IMR-90 (cell line): ENCODE results near the gene NRL. TPM values are rescaled to one million over a fixed set of nuclear protein-coding genes. Genes with fewer than 3 reads are reported as not detected.

Source experiments
- ATAC-seq: fragments of 200-7000 bp; cut with Tn5 transposase; 2 replicates; pipeline ENCODE4 v1.9.1; 2020; ENCODE audit warnings: low read depth, mild to moderate bottlenecking, moderate library complexity
- BruUV-seq: library from RNA; stranded (reverse); fragments of 400-500 nt; replicated peaks from 2 replicates; lab custom pipeline; 2021; lab: Mats Ljungman, UMichigan
- CTCF ChIA-PET: fragments of 300-600 bp; formaldehyde crosslinking; extraction: SDS; loops from one replicate; lab custom pipeline; 2021; ENCODE audit warnings: antibody characterized with exemption; lab: Yijun Ruan, JAX
- POLR2A ChIA-PET: fragments of 300-600 bp; sonication (Branson Sonifier 250); formaldehyde crosslinking; loops from one replicate; lab custom pipeline; 2022; ENCODE audit warnings: antibody characterized with exemption; ENCODE audit not compliant: unreplicated experiment; lab: Charles Lee
- DNase-seq: peaks from one replicate; pipeline ENCODE4 v3.0.0; 2013
- H2AFZ ChIP-seq: replicated peaks from 2 replicates; pipeline ENCODE3; 2013; ENCODE audit warnings: low read length, mild to moderate bottlenecking; ENCODE audit not compliant: poor library complexity
- H2AK5ac ChIP-seq: 2 replicates; pipeline ENCODE4 v1.6.1; 2013; ENCODE audit warnings: low read depth, low read length, inconsistent platforms
- H2AK9ac ChIP-seq: replicated peaks from 2 replicates; pipeline ENCODE3; 2013; ENCODE audit warnings: mild to moderate bottlenecking, low read depth, low read length, moderate library complexity; ENCODE audit not compliant: poor library complexity
- H2BK120ac ChIP-seq: 2 replicates; pipeline ENCODE4 v1.6.1; 2013; ENCODE audit warnings: low read depth, low read length, inconsistent platforms
- H2BK15ac ChIP-seq: 3 replicates; pipeline ENCODE4 v1.6.1; 2013; ENCODE audit warnings: low read depth, low read length, inconsistent platforms
- H2BK20ac ChIP-seq: 2 replicates; pipeline ENCODE4 v1.6.1; 2013; ENCODE audit warnings: low read depth, mild to moderate bottlenecking, inconsistent platforms, low read length, moderate library complexity
- H2BK5ac ChIP-seq: 2 replicates; pipeline ENCODE4 v1.6.1; 2013; ENCODE audit warnings: mild to moderate bottlenecking, low read depth, low read length, inconsistent platforms; ENCODE audit not compliant: poor library complexity, severe bottlenecking
- H3K14ac ChIP-seq: replicated peaks from 2 replicates; pipeline ENCODE4 v1.6.1; 2013; ENCODE audit warnings: low read depth, low read length, inconsistent platforms
- H3K18ac ChIP-seq: 2 replicates; pipeline ENCODE4 v1.6.1; 2013; ENCODE audit warnings: low read depth, low read length, control low read depth
- H3K23ac ChIP-seq: 2 replicates; pipeline ENCODE4 v1.6.1; 2013; ENCODE audit warnings: low read depth, low read length, inconsistent platforms
- H3K27ac ChIP-seq: 2 replicates; pipeline ENCODE4 v1.5.1; 2013; ENCODE audit warnings: mild to moderate bottlenecking, control low read depth, low read length; ENCODE audit not compliant: insufficient read depth
- H3K27me3 ChIP-seq: 2 replicates; pipeline ENCODE4 v1.6.1; 2013; ENCODE audit warnings: low read length; ENCODE audit not compliant: control insufficient read depth, insufficient read depth
- H3K36me3 ChIP-seq: 2 replicates; pipeline ENCODE4 v1.6.1; 2013; ENCODE audit warnings: low read length, mixed read lengths; ENCODE audit not compliant: control insufficient read depth, insufficient read depth
- H3K4ac ChIP-seq: 2 replicates; pipeline ENCODE4 v1.6.1; 2013; ENCODE audit warnings: low read depth, low read length, inconsistent platforms
- H3K4me1 ChIP-seq: 2 replicates; pipeline ENCODE4 v1.6.1; 2013; ENCODE audit warnings: low read length, mixed read lengths; ENCODE audit not compliant: control insufficient read depth, insufficient read depth
- H3K4me2 ChIP-seq: 2 replicates; pipeline ENCODE4 v1.6.1; 2013; ENCODE audit warnings: low read depth, mild to moderate bottlenecking, control low read depth, low read length, moderate library complexity
- H3K4me3 ChIP-seq: 2 replicates; pipeline ENCODE4 v1.5.1; 2013; ENCODE audit warnings: low read depth, mild to moderate bottlenecking, control low read depth, low read length, moderate library complexity; ENCODE audit not compliant: insufficient read depth
- H3K56ac ChIP-seq: 2 replicates; pipeline ENCODE4 v1.6.1; 2013; ENCODE audit warnings: low read length, inconsistent platforms; ENCODE audit not compliant: insufficient read depth; ENCODE audit errors: extremely low read depth
- H3K79me1 ChIP-seq, 2 experiments: 2 replicates each; pipeline ENCODE4 v1.6.1; 2013; ENCODE audit warnings: low read length in 2 of 2, inconsistent platforms in 1 of 2, low read depth in 1 of 2
- H3K9ac ChIP-seq: 2 replicates; pipeline ENCODE4 v1.6.1; 2013; ENCODE audit warnings: low read depth, low read length, control low read depth
- H3K9me1 ChIP-seq: 2 replicates; pipeline ENCODE4 v1.6.1; 2013; ENCODE audit warnings: low read length, inconsistent platforms; ENCODE audit not compliant: insufficient read depth
- H3K9me3 ChIP-seq: 2 replicates; pipeline ENCODE4 v1.6.1; 2013; ENCODE audit warnings: low read length; ENCODE audit not compliant: control insufficient read depth, insufficient read depth
- H4K20me1 ChIP-seq: 2 replicates; pipeline ENCODE4 v1.6.1; 2013; ENCODE audit warnings: low read length, inconsistent platforms; ENCODE audit not compliant: insufficient read depth
- H4K5ac ChIP-seq: 2 replicates; pipeline ENCODE4 v1.6.1; 2013; ENCODE audit warnings: mild to moderate bottlenecking, low read depth, low read length, control low read depth
- H4K8ac ChIP-seq, 2 experiments: 2 replicates each; pipeline ENCODE4 v1.6.1; 2013; ENCODE audit warnings: low read depth in 2 of 2, low read length in 2 of 2, control low read depth in 1 of 2, inconsistent platforms in 1 of 2
- H4K91ac ChIP-seq: 2 replicates; pipeline ENCODE4 v1.6.1; 2013; ENCODE audit warnings: low read depth, low read length, inconsistent platforms; ENCODE audit not compliant: insufficient read depth
- CEBPB ChIP-seq: IDR thresholded peaks from 2 replicates; pipeline ENCODE4 v1.6.1; 2012; ENCODE audit warnings: low read depth, low read length, improper control_type of control experiment
- MAZ ChIP-seq: IDR thresholded peaks from 2 replicates; pipeline ENCODE4 v1.6.1; 2012; ENCODE audit warnings: low read depth, mild to moderate bottlenecking, low read length, improper control_type of control experiment, moderate library complexity, borderline replicate concordance
- MXI1 ChIP-seq: IDR thresholded peaks from 2 replicates; pipeline ENCODE4 v1.6.1; 2012; ENCODE audit warnings: low read depth, mild to moderate bottlenecking, low read length, moderate library complexity, borderline replicate concordance
- NFE2L2 ChIP-seq: fragments of 150-350 bp; IDR thresholded peaks from 2 replicates; pipeline ENCODE4 v1.6.1; 2016; ENCODE audit warnings: low read depth, mild to moderate bottlenecking, low read length
- RAD21 ChIP-seq: IDR thresholded peaks from 2 replicates; pipeline ENCODE4 v1.6.1; 2012; ENCODE audit warnings: low read length, improper control_type of control experiment
- SMC3 ChIP-seq: fragments of 150-350 bp; IDR thresholded peaks from 2 replicates; pipeline ENCODE4 v1.6.1; 2016; ENCODE audit warnings: low read depth, mild to moderate bottlenecking, antibody characterized with exemption, low read length, moderate library complexity
- whole genome bisulfite sequencing, 2 experiments: methylation state at CpG; one replicate each; pipeline versions ENCODE4 v1.1.5 to v1.1.7; 2013; ENCODE audit warnings: missing lambda C conversion rate in 2 of 2; ENCODE audit not compliant: insufficient read length in 1 of 2; ENCODE audit errors: extremely low coverage in 2 of 2; 5-methylcytosine and 5-hydroxymethylcytosine counted together
- dilution Hi-C: fragments of 300-500 bp; cut with HindIII; formaldehyde crosslinking; loops from one replicate; pipeline ENCODE4 v1.14.3; 2018; ENCODE audit warnings: low sequenced_read_pairs; ENCODE audit not compliant: unreplicated experiment
- in situ Hi-C: fragments of 300-500 bp; cut with MboI; formaldehyde crosslinking; loops from 3 replicates; pipeline ENCODE4 v1.14.3; 2019; ENCODE audit warnings: low sequenced_read_pairs, inconsistent platforms, mixed read lengths
- intact Hi-C: fragments of 100-400 bp; cut with micrococcal nuclease; formaldehyde crosslinking; loops from 2 replicates; pipeline ENCODE4 v1.10.0; 2022
- polyA plus RNA-seq, 3 experiments: library from polyadenylated mRNA; depleted of rRNA; stranded (reverse); fragments of >200 nt; gene quantifications; 2 replicates each; pipeline ENCODE4 v1.2.3, GENCODE V29; 2012; ENCODE audit warnings: low replicate concordance in 1 of 3
- total RNA-seq: library from RNA; depleted of rRNA; stranded (reverse); fragments of >200 nt; gene quantifications from 2 replicates; pipeline ENCODE4 v1.2.3, GENCODE V29; 2012
- TF ChIP-seq, protein P1 (sequence below): fragments of 150-350 bp; IDR thresholded peaks from 2 replicates; pipeline ENCODE4 v1.6.1; 2017; ENCODE audit warnings: mild to moderate bottlenecking, antibody characterized with exemption, low read length, low read depth
- TF ChIP-seq, protein P2 (sequence below): conservative IDR thresholded peaks from 2 replicates; pipeline ENCODE4 v1.5.1; 2012; ENCODE audit warnings: mild to moderate bottlenecking, low read depth, low read length, improper control_type of control experiment

Gene NRL
- total and polyA plus RNA-seq, 2 of the 4 experiments (the other 2 are of a cell fraction), result 0.18 to 0.70 TPM

DNA sequence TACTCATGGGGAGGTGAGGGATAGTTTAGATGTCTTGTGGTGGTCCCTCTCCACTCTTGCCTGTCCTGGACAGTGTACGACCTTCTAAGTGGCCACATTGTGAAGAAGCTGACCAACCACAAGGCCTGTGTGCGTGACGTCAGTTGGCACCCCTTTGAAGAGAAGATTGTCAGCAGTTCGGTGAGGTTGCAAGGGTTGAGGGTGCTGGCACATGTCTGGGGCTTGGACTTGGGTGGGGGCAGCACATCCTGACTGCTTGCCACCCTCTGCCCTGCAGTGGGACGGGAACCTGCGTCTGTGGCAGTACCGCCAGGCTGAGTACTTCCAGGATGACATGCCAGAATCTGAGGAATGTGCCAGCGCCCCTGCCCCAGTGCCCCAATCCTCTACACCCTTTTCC, 8.1 kb upstream of the NRL start:
- CTCF ChIA-PET, result no interaction called here
- H3K56ac ChIP-seq, result no peak overlapping the region
- ATAC-seq, result no peak

More for the DNA sequence above, 8.1 kb upstream of the NRL start:
- no peak overlapping the region for H2AK5ac ChIP-seq
- no peaks in the 10 kb centered on the region for H3K79me1 ChIP-seq
- H3K27ac ChIP-seq, result no peak overlapping the region
- DNase-seq, result no peak
- H3K14ac ChIP-seq, result no peak overlapping the region
- intact Hi-C loops (no loop called here), dilution Hi-C loops (no loop called here), in situ Hi-C loops (no loop called here)
- no peaks in the 10 kb centered on the region for H4K20me1 ChIP-seq
- no peak overlapping the region for H2AK9ac ChIP-seq
- H2BK5ac ChIP-seq, result no peak overlapping the region
- H3K23ac ChIP-seq, result no peak overlapping the region
- no peak overlapping the region for H2BK15ac ChIP-seq
- H3K9me1 ChIP-seq, result no peaks in the 10 kb centered on the region
- H4K5ac ChIP-seq, result no peak overlapping the region
- H3K4ac ChIP-seq, result no peak overlapping the region
- no peaks in the 10 kb centered on the region for H3K4me1 ChIP-seq
- H2AFZ ChIP-seq, result peak overlapping the region; percentile 41
- H4K91ac ChIP-seq, result no peak overlapping the region
- no peaks in the 10 kb centered on the region for H3K9me3 ChIP-seq
- no peak overlapping the region for H4K8ac ChIP-seq
- H2BK120ac ChIP-seq, result no peak overlapping the region
- H3K9ac ChIP-seq, result no peak overlapping the region
- H3K4me2 ChIP-seq, result no peak overlapping the region
- no peak overlapping the region for H3K18ac ChIP-seq
- POLR2A ChIA-PET, result no interaction called here
- peaks cover 33% of the 10 kb centered on the region for H3K36me3 ChIP-seq
- 92% methylated on average over 2 of the region's 8 CpGs; no CpG with 5 or more reads in 1 of the 2 experiments for WGBS, 2 experiments
- H3K4me3 ChIP-seq, result no peak overlapping the region
- H3K27me3 ChIP-seq, result no peaks in the 10 kb centered on the region
- TF ChIP-seq, protein P1, sequence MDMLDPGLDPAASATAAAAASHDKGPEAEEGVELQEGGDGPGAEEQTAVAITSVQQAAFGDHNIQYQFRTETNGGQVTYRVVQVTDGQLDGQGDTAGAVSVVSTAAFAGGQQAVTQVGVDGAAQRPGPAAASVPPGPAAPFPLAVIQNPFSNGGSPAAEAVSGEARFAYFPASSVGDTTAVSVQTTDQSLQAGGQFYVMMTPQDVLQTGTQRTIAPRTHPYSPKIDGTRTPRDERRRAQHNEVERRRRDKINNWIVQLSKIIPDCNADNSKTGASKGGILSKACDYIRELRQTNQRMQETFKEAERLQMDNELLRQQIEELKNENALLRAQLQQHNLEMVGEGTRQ, result no peak
- TF ChIP-seq NFE2L2, result no peak
- TF ChIP-seq SMC3, result no peak
- no peak for TF ChIP-seq MXI1
- no peak for TF ChIP-seq CEBPB
- TF ChIP-seq RAD21, result no peak
- TF ChIP-seq MAZ, result no peak
- TF ChIP-seq, protein P2, sequence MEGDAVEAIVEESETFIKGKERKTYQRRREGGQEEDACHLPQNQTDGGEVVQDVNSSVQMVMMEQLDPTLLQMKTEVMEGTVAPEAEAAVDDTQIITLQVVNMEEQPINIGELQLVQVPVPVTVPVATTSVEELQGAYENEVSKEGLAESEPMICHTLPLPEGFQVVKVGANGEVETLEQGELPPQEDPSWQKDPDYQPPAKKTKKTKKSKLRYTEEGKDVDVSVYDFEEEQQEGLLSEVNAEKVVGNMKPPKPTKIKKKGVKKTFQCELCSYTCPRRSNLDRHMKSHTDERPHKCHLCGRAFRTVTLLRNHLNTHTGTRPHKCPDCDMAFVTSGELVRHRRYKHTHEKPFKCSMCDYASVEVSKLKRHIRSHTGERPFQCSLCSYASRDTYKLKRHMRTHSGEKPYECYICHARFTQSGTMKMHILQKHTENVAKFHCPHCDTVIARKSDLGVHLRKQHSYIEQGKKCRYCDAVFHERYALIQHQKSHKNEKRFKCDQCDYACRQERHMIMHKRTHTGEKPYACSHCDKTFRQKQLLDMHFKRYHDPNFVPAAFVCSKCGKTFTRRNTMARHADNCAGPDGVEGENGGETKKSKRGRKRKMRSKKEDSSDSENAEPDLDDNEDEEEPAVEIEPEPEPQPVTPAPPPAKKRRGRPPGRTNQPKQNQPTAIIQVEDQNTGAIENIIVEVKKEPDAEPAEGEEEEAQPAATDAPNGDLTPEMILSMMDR, result no peak
- no peak overlapping the region for H2BK20ac ChIP-seq
- no TSS peak for BruUV-seq
